GM13976 (cell line): ENCODE data around the gene MYT1.
"Not testable (repeated sequence)": the region's sequence is repeated elsewhere in the genome, so short reads cannot be mapped to it uniquely, and the experiment has no call there.

ENCODE experiments used
- DNase-seq: peaks from one replicate; pipeline ENCODE4 v3.0.0; 2012; ENCODE audit warnings: low spot score
- CTCF ChIP-seq: IDR thresholded peaks from 2 replicates; pipeline ENCODE4 v1.5.1; 2012; ENCODE audit warnings: borderline replicate concordance, mild to moderate bottlenecking; ENCODE audit not compliant: insufficient read depth; ENCODE audit errors: extremely low read depth, missing control alignments, control extremely low read depth
- in situ Hi-C: fragments of 300-500 bp; cut with MboI; formaldehyde crosslinking; loops from one replicate; pipeline ENCODE4 v1.12.0; 2022; ENCODE audit warnings: low sequenced_read_pairs, mixed read lengths, inconsistent platforms; ENCODE audit not compliant: unreplicated experiment

The MYT1 gene

GRCh38 chr20:64171211-64171610, 7.0 kb downstream of the MYT1 start:
- in situ Hi-C loops, result no loop called here
- no peak for TF ChIP-seq CTCF
- no peak for DNase-seq

GRCh38 chr20:64173116-64173515, 8.9 kb downstream of the MYT1 start:
- no peak for TF ChIP-seq CTCF
- DNase-seq, result no peak
- in situ Hi-C loops, result no loop called here

GRCh38 chr20:64176551-64176950, 12.3 kb downstream of the MYT1 start:
- in situ Hi-C loops, result no loop called here
- no peak for TF ChIP-seq CTCF
- DNase-seq, result no peak

GRCh38 chr20:64176971-64177370, 12.7 kb downstream of the MYT1 start:
- in situ Hi-C loops, result no loop called here
- DNase-seq, result no peak
- TF ChIP-seq CTCF, result no peak

GRCh38 chr20:64177384-64177783, 13.1 kb downstream of the MYT1 start:
- in situ Hi-C loops, result no loop called here
- no peak for DNase-seq
- TF ChIP-seq CTCF, result no peak

GRCh38 chr20:64177787-64178186, 13.5 kb downstream of the MYT1 start:
- in situ Hi-C loops, result no loop called here
- no peak for DNase-seq
- no peak for TF ChIP-seq CTCF

GRCh38 chr20:64178925-64179324, 14.7 kb downstream of the MYT1 start:
- in situ Hi-C loops, DNase-seq: not testable (repeated sequence)
